GM12891 (cell line): ENCODE results near the gene ARHGAP35.
"Not testable (repeated sequence)": the region's sequence is repeated elsewhere in the genome, so short reads cannot be mapped to it uniquely, and the experiment has no call there.

ENCODE experiments used
- DNase-seq: peaks from one replicate; pipeline ENCODE4 v3.0.0; 2011; ENCODE audit warnings: low spot score; ENCODE audit not compliant: insufficient read length
- FAIRE-seq: peaks from 2 replicates; lab custom pipeline; 2011; peaks lifted over from hg19 to GRCh38; lab: Jason Lieb, UNC
- PAX5 ChIP-seq: IDR thresholded peaks from 2 replicates; pipeline ENCODE4 v1.6.1; 2011; ENCODE audit warnings: low read length, moderate library complexity, mild to moderate bottlenecking; ENCODE audit not compliant: insufficient read depth, severe bottlenecking
- POLR2A ChIP-seq: IDR thresholded peaks from 2 replicates; pipeline ENCODE4 v1.6.1; 2011; ENCODE audit warnings: low read depth, low read length, control low read depth
- POLR2AphosphoS5 ChIP-seq: IDR thresholded peaks from 2 replicates; pipeline ENCODE4 v1.6.1; 2011; ENCODE audit warnings: low read depth, low read length, control low read depth
- POU2F2 ChIP-seq: IDR thresholded peaks from 2 replicates; pipeline ENCODE4 v1.6.1; 2011; ENCODE audit warnings: low read depth, mild to moderate bottlenecking, control low read depth, low read length, moderate library complexity
- SPI1 ChIP-seq: IDR thresholded peaks from 2 replicates; pipeline ENCODE4 v1.6.1; 2011; ENCODE audit warnings: low read depth, low read length, control low read depth
- TAF1 ChIP-seq: IDR thresholded peaks from 2 replicates; pipeline ENCODE4 v1.6.1; 2011; ENCODE audit warnings: low read depth, low read length, control low read depth

The ARHGAP35 gene

DNA sequence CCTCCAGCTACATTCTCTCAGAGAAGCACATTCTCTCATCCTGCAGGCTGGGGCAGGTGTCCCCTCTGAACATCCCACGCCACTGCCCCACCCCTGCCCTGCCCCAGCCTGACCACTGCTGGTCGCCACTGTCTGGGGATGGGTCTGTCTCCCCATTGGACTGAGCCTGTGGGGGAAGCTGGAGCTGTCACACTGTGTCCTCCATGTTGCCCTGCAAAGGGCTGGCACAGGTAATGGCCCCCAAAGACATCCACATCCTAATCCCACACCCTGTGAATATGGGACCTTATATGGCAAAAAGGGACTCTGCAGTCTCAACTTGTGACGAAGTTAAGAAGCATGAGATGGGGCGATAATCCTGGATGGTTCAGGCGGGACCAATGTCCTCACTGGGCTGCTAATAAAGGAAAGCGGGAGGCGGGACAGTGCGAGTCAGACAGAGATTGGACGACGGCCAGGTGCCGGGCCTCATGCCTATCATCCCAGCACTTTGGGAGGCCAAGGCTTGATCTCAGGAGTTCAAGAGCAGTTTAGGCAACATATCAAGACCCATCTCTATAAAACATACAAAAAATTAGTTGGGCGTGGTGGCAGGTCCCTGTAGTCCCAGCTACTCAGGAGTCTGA lies 19.2 kb upstream of the ARHGAP35 start:
- FAIRE-seq = no peak
- TF ChIP-seq POU2F2 (no peak), POLR2A (no peak), SPI1 (no peak), TAF1 (no peak), POLR2AphosphoS5 (no peak), PAX5 (no peak)
- no peak for DNase-seq

- DNase-seq (no peak), FAIRE-seq (no peak)
- TF ChIP-seq PAX5 (no peak), POLR2AphosphoS5 (no peak), POLR2A (no peak), POU2F2 (no peak), TAF1 (no peak)
Observed at GRCh38 chr19:46842791-46843190, 18.0 kb upstream of the ARHGAP35 start.

GRCh38 chr19:46844067-46844489 lies 16.7 kb upstream of the ARHGAP35 start:
- FAIRE-seq = no peak
- no peak for DNase-seq
- TF ChIP-seq POLR2A (no peak), PAX5 (no peak), SPI1 (no peak)

DNA sequence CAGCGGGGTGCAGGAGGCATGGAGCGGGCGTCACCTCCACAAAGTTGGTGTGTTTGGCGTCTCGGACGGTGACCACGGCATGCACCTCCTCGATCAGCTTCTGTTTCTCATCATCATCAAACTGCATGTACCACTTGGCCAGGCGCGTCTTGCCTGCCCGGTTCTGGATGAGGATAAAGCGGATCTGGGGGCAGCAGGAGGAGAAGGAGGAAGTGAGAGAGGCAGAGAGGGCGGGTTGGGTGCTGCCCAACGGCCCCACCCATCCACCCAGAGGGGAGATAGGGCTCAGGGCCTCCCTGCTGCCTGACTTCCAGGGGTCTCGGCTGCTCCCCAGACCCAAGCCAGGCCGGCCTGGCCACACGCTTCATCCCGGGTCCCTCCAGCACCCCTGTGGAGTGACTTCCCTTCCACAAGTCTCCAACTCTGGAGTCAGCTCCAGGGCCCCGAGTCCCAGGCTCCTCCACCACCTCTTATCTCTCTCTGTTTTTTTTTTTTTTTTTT lies 14.8 kb upstream of the ARHGAP35 start:
- TF ChIP-seq POU2F2 = no peak
- TF ChIP-seq TAF1 = no peak
- no peak for TF ChIP-seq PAX5
- TF ChIP-seq SPI1 = peak; percentile 46
- TF ChIP-seq POLR2A = no peak
- TF ChIP-seq POLR2AphosphoS5 = no peak
- DNase-seq (no peak), FAIRE-seq (no peak)

DNA sequence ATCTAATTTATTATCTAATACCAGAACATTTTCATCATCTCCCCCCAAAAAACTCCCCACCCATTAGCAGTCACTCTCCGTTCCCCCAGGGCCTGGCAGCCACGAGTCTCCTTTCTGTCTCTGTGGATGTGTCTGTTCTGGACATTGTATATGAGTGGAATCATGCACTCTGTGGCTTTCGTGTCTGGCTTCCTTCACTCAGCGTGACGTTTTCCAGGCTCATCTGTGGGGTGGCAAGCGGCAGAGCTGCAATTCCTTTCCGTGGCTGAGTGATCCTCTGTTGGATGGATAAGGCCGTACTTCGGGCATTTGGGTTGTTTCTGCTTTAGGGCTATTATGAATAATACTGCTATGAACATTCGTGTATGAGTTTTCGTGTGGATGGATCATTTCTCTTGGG lies 13.3 kb upstream of the ARHGAP35 start:
- DNase-seq (no peak), FAIRE-seq (no peak)
- TF ChIP-seq PAX5 = no peak
- TF ChIP-seq TAF1 = no peak
- no peak for TF ChIP-seq SPI1
- TF ChIP-seq POU2F2 = no peak
- TF ChIP-seq POLR2A = no peak
- TF ChIP-seq POLR2AphosphoS5 = no peak

DNA sequence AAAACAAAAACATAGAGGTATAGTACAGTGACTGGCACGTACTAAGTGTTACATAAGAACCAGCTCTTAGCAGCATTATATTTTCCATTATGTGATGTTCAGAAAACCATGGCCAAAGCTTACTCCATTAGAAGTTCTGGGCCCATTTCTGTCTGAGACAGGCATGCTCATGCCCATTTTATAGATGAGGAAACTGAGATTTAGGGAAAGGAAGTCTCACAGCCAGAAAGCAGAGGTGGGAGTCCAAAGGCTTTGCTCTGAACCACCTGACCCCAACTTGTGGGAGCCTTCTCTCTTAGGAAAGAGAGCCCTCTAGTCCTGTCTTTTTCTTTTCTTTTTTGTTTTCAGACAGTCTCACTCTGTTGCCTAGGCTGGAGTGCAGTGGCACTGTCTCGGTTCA lies 12.4 kb upstream of the ARHGAP35 start:
- TF ChIP-seq POU2F2 (no peak), POLR2A (no peak), SPI1 (no peak), TAF1 (no peak), PAX5 (no peak), POLR2AphosphoS5 (no peak)
- FAIRE-seq = no peak
- no peak for DNase-seq

GRCh38 chr19:46849610-46850009 lies 11.2 kb upstream of the ARHGAP35 start:
- TF ChIP-seq TAF1 (no peak), POLR2AphosphoS5 (no peak), SPI1 (peak; percentile 38; the same call in 1 of the 2 replicates)
- FAIRE-seq = no peak
- no peak for DNase-seq

DNA sequence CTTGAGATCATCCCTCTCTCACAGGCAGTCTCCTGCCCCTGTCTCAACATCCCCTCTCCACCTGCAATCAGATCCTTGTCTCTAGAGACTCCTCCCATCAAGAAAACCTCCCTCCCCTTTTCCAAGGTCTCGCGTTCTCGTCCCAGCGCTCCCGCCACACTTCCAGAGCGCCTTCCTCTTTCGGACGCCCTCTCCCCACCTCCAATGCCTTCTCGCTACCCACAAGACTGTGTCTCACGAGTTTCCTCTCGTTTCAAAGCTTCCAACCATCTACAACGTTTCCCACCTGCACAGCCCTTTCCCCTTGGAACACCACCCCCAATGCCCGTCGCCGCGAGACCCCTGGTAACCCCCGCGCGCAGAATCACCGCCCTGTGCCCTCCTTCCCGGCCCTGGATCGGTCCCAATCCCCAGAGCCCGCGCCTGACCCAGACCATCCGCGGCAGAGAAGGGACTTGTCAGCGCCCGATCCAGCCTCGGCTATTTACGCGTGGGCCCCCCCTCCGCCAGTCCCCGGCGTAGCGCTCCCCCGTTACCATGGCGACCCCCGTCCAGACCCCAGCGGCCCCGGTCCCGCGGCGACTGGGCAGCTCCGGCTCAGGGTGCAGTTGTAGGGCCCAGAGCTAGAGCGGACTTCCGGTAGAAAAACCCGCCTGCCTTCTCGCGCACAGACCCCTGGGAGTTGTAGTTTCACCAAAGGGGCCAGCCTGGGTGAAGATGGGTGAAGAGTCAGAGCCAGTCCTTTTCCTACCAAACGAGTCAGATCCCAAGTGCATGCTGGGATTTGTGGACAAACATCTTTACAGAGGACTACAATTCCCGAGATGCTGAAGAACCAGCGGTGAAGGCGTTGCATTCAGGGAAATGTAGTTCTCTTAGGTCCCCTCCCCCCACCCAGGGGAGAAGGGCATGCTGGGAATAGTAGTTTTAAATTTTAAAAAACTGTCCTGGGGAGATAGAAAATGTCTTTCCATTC lies 10.3 kb upstream of the ARHGAP35 start, which contains the start of gene AP2S1:
AP2S1 (minus strand) TSS at position 619 of the 976 bp plus-strand sequence; CDS start at position 539, 80 bp downstream.
- DNase-seq = peak; percentile 95
- peak; percentile 92 for FAIRE-seq
- peak; percentile 54; the same call in 1 of the 2 replicates for TF ChIP-seq TAF1
- no peak for TF ChIP-seq PAX5
- no peak; the same call in 1 of the 2 replicates for TF ChIP-seq POU2F2
- TF ChIP-seq POLR2AphosphoS5 = peak; percentile 51; the same call in 1 of the 2 replicates
- TF ChIP-seq SPI1 = peak; percentile 49
- peak; percentile 74; the same call in 1 of the 2 replicates for TF ChIP-seq POLR2A

GRCh38 chr19:46852830-46853229 lies 8.0 kb upstream of the ARHGAP35 start:
- FAIRE-seq (no peak), DNase-seq (no peak)
- TF ChIP-seq SPI1 = no peak
- no peak for TF ChIP-seq POLR2AphosphoS5
- no peak for TF ChIP-seq PAX5
- no peak for TF ChIP-seq POLR2A
- TF ChIP-seq TAF1 = no peak
- TF ChIP-seq POU2F2 = no peak

DNA sequence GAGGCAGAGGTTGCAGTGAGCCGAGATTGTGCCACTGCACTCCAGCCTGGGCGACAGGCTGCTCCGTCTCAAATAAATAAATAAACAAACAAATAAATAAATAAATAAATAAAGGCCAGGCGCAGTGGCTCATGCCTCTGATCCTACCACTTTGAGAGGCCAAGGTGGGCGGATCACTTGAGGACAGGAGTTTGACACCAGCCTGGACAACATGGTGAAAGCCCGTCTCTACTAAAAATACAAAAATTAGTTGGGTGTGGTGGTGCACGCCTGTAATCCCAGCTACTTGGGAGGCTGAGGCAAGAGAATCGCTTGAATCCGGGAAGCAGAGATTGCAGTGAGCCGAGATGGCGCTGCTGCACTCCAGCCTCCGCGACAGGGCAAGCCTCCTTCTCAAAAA lies 6.1 kb upstream of the ARHGAP35 start:
- DNase-seq, FAIRE-seq: not testable (repeated sequence)
